Activated CD4-positive, CD25-positive, alpha-beta regulatory T cell treated with anti-CD3 and anti-CD28 coated beads, Interleukin-2, amount 50 U/mL, for 72 hours (primary cell): ENCODE data around the gene MISP3.

Source experiments
- DNase-seq: peaks from one replicate; pipeline ENCODE4 v3.0.0; 2021

MISP3 gene

DNA sequence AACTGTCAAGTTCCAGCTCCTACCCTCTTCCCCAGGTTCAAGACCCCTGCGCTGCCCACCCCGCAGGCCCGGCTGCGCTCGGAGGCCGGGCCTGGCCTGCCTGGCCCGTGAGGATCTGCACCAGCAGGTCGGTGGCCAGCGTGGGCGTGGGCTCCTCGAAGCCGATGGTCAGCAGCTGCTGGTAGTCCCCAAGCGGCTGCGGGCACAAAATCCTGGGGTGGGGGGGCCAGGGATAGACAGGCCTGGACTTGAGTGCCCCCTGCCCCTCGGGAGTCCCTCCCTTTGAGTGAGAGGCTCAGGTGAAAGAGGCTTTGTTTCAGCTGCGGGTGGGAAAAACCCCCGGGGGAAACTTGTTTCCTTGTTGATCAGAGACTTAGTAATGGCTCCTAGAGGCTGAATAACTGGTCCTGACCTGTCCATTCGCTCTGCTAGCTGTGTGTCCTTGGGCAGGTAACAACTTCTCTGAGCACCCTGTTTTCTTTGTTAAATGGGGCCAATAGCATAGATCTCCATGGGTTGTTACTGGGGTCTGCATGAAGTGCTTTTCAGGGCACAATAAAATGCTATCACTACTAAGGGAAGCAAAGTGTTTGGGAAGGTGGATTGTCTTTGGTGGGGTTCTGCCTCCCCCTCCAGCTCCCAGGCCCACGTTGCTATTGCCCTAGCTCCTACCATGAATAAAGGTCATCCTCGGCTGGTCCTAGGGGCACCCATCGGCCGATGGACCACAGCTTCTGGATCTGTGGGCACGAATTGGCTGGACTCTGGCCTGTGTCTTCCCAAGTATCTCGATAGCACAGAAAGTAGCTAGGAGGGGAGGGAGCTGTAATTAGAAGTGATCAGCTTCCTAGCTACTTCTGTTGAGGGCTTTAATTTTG is 9.4 kb downstream of the MISP3 start:
- no peak for DNase-seq

DNA sequence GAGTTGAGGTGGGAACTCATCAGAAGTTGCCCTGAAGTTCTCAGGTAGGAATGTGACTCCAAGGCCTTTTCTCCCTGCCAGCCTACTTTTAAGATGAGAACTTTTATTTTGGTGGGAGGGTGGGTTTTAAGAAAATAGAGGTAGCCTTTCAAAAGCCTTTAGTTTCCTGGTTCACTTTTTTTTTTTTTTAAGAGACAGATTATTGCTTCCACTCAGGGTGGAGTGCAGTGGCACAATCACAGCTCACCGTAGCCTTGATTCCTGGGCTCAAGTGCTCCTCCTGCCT is 10.0 kb downstream of the MISP3 start:
- DNase-seq, result no peak

DNA sequence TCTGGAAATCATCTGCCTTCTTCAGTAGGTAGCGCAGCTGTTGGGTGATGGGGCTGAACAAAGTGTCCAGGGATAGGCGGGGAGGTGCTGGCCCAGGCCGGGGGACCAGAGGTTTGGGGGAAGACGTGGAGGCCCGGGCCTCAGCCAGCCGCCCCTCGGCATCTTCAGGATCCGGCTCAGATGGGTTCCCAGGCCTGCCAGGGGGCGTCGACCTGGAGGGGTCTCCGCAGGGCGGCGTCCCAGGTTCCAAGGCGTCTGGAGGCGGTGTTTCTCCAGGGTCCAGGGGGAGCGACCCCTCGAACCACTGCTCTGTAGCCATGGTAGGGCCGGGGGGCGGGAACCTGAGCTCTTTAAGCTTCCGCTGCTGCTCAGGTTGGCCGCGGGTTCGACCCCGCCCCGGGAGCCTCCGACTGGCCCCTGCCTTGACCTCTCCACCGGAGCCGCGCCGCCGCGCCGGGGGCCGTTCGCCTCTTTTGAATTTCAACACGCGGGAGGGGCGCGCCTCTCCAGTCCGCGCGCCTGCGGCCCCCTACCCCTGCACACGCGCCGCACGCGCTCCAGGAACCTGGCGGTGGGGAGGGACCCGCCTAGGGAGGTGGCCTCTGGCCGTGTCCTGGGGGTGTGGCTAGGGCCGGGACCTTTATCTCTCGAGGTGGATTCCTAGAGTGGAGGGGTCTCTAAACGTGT is 12.9 kb downstream of the MISP3 start, which contains the start of gene C19orf67:
TSS of gene C19orf67 (minus strand) at position 475 of the 687 bp plus-strand sequence. CDS start at position 319, 156 bp downstream.
- DNase-seq, result no peak

DNA sequence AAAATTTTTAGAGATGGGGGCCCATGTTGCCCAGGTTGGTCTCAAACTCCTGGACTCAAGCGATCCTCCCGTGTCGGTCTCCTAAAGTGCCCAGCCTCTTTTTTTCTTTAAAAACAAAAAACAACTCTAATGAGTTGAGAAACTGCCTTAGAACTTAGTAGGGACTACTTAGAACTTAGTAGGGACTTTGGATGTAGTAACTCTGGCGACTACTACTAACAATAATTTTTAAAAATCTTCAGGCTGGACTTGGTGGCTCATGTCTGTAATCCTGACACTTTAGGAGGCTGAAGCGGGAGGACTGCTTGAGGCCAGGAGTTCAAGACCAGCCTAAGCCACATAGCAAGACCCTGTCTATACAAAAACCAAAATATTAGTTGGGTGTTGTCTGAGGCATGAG is 13.5 kb downstream of the MISP3 start:
- no peak for DNase-seq

DNA sequence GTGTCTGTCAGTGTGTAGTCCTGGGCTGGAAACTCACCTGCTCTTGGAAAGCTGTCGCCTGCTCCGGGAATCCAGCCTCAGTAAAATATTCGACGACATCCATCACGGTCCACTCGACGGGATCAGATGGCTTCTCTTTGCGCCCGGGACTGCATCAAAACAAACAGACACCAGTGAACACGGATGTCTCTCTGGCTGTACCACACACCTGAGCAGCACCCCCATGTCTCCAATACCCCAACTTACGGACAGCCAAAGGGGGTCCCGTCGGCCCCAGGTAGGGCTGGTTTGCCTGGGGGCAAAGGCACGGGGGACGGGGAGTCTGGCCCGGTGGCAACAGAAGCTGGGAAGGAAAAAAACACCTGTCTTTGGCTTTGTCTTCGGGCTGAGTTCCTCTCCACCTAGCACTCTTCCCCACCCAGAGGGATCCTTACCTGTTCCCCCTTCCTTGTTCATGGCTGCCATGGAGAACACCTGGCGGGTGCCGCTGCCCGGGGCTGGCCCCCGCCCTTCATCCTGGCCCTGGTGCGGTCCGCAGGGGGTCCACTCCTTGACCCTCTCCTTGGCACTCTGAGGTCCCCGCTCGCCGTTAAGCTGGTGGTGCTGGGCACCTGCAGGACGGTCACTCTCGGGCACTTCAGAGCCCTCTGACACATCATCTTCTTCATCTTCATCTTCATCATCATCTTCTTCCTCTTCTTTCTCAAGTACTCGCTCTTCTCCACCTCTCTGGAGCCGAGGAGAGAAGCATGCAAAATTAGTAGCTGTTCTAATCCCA is 16.2 kb downstream of the MISP3 start:
- DNase-seq, result no peak

DNA sequence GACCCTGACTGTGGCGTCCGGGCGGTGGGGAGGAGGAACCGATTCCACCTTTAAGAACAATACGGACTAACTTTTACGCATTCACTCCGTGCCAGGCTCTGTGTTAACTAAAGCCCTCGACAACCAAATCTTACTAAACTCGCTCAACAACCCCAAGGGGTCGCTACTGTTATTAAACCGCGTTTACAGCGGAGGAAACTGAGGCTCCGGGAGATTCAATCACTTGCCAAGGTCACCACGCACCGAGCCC is 16.8 kb downstream of the MISP3 start:
- DNase-seq, result no peak

DNA sequence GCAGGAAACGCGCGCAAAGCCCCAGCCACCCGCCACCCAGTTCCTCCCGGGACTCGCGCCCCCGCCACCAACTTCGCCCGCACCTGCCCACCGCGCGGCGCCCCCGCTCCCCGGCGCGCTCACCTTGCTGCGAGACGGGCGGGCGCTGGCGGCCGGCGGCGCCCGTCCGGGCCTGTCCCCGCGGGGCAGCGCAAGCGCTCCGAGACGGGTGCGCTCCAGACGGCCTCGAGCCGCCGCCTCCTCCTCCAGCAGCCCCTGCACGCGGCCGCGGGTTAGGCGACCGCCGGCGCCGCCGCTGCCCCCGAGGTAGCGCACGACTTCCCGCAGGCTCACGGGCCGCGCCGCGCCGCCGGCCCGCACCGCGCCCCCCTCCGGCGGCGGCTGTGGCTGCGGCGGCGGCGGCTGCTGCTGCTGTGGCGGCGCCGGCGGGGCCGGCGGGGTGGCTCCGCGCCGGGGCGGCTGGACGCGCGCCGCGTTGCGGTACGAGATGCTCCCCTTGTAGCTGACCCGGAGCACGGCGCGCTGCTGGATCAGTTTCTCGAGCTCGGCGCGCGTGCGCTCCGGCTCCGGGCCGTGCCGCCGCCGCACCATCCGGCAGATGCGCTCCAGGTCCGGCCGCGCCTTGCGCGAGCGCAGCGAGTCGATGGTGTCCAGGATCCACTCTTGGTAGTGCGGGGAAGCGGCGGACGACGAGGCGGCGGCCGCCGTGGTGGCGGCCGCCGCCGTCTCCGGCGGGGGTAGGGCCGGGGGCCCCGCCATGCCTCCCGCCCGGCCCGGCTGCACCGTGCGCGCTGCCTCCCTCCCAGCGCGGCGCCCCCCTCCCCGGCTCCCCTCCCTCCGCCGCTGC is 17.3 kb downstream of the MISP3 start:
- peak; percentile 59 for DNase-seq

DNA sequence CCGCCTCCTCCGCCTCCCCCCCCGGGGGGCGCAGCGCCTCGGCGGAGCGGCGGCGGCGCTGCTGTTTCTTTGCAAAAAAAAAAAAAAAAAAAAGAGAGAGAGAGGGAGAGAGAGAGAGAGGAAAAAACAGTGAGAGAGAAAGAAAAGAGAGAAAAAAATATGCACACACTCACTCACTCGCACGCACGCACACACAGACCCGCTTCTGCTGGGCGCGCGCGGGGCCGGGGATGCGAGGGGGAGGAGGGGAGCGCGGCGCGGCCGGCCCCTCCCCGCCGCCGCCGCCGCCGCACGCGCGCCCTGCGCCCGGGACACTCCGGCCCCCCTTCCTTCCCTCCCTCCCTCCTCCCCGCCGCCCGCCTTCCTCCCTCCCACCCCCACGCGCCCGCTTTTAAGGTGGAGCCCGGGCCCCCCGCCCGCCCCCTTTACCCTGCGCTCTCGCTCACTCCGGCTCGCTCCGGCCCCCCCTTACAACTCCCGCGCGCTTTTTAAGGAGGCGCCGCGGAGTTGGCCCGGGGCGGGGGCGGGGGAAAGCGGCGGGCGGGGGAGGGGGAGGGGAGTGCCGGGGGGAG is 18.0 kb downstream of the MISP3 start, which contains the start of gene SAMD1:
TSS of gene SAMD1 (minus strand) at position 243 of the 572 bp plus-strand sequence.
- peak; percentile 64 for DNase-seq

DNA sequence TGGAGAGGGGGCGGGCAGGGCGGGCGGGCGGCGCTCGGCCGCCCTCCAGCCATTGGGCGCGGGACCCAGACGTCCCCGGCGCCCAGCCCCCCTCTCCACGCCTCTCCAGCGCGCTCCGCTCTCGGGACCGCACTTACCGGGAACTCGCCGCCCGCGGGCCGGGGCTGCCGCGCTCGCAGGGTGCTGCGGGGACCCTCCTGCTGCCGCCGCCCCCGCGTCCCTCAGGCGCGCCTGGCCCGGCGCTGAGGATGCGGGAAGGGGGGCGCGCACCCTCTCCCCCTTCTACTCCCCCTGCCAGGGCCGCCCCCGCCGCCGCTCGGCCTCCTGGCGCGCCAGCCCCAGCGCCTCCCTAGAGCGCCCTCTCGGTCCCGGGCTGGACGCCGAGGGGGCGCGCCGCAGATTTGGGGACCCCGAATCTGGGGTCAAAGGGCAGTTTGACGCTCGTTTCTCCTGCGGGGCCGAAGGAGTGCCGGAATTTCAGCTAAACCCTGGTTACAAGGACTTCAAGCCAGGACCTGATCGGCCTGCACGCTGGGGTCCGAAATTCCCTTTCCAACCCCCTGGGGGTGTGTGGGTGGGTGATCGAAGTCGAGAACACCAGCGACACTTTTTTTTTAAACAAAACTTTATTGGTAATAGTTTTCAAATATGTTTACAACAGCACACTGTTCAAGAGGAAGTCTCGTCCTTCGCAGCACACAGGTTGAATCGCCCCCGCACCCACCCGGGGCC is 18.7 kb downstream of the MISP3 start:
- peak; percentile 67 for DNase-seq

DNA sequence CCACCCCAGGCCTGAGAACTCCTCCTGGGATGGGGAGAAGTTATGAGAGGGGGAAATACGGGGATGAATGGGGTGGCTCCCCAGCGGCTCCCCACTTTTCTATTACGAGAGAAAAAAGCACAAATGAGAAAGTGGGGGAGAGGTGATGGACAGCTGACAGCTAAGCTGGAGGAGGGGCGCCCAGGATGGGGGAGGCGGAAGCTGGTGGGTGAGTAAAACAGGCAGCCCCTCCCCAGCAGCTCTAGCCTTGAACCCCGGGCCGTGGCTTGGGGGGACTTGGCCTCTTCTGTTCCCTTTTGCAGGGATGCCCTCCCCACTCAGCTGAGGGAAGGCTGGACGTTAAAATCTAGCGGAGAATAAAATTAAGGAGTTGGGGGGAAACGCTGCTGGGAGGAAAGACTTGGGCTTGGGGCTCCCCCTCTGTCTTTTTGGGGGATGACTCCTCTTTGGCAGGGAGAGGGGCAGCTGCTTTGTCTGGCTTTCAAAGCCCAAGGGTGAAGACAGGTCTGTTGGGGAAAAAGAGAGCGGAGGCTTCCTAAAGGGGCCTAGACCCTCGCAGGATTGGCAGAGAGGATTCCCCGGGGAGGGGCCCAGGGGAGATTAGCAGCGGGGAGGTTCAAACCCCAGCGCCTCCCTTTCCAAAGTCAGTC is 19.4 kb downstream of the MISP3 start:
- DNase-seq, result peak; percentile 45

DNA sequence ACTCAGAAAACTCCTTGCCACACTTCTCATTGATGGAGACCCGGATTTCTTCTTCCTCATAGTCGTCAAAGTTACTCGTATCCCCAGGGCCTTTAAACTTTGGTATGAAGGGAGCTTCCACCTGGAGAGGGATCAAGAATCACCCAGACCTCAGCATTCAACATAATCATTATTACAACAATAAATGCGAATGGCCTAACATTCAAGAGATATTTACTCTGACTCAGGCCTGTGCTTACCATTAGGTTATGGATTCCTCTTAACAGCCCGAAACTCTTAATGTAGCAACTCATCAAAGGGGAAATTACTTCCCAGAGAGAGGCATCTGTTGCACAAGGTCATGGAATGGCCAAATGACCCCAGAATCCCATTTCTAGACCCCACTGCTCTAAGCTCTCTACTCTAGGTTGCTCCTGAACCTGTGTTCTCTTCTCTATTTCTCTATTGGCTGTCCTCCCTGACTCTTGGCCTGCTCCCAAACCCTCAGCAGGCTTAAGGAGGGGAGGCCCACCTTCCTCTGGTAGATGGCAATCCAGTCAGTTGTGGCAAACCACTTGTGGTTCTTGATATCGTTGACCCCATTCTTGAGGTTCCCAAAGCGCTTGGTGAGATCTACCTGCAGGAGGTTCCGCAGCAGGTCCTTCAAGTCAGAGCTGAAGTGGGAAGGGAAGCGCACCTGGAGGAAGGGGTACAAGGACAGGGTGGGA is 20.7 kb downstream of the MISP3 start:
- DNase-seq, result no peak

DNA sequence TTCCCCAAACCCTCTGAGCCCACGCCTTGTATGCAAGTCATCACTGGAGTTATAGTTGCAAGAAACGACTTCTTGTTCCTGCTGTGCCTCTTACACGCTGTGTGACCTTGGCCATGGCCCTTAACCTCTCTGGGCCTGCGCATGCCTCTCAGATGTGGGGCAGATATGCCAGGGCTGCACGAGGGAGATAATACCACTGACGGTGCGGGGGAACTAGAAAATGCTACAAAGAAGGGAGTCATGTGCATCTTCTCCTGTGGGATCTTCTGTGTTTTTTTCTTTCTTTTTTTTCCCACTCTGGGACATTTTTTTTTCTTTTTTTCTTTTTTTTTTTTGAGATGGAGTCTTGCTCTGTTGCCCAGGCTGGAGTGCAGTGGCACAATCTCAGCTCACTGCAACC is 22.3 kb downstream of the MISP3 start:
- DNase-seq, result no peak

DNA sequence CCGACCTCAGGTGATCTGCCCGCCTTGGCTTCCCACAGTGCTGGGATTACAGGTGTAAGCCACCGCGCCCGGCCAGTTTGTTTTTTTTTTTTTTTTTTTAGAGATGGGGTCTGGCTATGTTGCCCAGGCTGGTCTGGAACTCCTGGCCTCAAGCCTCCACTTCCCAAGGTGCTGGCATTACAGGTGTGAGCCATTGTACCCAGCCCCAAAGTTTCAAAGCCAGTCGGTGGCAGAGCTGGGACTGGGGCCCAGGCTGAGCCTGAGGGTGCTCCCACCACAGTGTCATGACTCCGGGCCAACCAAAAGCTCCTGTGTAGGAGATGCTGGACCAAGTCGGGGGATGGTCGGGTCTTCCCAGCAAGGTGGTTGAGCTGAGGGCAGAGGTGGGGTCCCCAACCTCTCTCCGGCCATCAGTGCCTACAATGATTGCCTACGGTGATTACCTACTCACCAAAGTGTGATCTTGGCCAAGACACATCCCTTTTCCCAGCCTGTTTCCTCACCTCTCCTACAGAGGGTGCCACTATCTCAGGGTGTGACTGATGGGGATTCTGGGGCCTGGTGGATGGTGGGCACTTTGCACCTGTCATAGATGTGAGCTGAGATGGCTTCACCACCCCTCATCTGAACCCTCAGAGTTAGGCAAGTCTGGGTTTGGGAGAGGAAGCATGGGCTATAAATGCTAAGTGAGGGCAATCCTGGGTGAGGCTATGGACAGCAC is 23.8 kb downstream of the MISP3 start:
- no peak for DNase-seq

DNA sequence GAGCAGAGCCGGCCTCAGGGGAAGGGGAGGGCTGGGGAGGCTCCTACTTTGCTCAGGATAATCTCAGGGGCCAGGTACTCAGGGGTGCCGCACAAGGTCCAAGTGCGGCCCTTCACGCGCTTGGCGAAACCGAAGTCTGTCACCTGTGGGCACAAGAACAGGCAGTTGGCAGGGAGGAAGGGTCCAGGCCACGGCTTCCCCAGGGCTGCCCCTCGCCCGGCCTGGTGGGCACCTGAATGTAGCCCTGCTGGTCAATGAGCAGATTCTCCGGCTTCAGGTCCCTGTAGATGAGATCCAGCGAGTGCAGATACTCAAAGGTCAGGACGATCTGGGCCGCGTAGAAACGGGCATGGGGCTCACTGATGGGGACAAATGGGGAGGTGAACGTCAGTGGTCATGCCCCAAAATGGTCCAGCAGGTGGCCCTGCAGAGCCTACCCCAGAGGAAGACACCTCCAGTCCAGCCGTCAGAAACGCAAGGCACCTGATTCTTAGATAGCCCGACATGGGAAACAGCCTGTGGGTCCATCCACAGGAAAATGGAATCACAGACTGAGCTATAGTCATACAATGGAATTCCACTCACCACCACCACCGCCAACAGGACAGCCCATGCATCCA is 25.1 kb downstream of the MISP3 start:
- no peak for DNase-seq

DNA sequence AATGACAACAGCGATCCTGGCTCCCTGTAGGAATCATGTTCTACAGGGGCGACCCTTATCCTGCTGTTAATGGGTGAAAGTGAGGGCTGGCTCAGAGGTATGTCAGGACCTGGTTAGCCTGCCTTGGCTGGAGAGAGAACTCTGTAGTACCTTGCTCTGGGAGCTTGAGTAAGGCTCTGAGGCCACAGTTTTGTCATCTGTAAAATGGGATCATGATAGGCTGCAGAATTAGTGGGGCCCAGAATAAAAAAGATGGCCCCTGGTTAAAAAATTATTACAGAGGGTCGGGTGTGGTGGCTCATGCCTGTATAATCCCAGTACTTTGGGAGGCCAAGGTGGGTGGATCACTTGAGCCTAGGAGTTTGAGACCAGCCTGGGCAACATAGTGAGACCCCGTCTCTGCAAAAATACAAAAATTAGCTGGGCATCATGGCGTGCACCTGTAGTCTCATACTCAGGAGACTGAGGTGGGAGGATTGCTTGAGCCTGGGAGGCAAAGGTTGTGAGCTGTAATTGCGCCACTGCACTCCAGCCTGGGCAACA is 28.5 kb downstream of the MISP3 start:
- DNase-seq, result no peak

DNA sequence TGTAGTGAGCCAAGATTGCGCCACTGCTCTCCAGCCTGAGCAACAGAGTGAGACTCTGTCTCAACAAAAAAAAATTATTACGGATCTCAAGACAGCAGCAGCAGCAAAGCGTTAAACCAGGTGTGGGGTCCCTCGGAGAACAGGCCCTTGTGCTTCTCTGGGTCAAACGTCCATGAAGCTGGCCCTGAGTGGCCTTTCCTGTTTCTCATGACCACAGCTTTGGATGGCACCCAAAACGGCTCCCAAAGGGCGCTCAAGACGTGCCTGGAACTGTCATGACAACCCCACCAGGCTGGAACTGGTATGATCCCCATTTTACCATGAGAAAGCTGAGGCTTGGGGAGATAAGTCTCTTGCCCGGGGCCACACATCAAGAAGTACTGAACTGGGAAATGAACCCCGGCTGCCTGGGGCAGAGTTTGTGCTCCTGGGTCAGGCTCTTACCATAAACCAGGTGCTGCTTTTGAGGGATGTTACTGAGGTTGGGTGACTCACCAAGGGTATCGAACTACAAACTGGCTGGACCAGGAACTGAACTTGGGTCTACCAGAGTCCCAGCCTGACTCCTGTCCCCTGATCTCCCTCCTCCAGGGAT is 29.6 kb downstream of the MISP3 start:
- DNase-seq, result no peak

DNA sequence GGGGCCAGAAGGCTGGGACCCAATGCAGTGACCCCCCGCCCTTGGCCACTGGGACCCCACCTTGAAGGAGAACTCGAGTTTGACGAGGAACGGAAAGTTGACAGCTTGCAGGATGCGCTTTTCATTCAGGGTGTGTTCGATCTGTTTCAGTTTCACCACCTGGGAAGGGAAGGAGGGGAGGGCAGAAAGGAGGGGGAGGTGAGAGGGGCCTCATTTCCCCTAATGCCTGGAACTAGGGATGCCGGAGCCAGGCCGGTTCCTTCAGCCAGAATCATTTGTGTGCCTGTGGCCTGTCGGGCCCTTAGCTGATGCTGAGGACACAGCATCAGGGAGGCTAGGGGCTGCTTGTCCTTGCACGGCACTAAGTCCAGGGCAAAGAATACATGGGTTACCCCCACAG is 30.2 kb downstream of the MISP3 start:
- no peak for DNase-seq

DNA sequence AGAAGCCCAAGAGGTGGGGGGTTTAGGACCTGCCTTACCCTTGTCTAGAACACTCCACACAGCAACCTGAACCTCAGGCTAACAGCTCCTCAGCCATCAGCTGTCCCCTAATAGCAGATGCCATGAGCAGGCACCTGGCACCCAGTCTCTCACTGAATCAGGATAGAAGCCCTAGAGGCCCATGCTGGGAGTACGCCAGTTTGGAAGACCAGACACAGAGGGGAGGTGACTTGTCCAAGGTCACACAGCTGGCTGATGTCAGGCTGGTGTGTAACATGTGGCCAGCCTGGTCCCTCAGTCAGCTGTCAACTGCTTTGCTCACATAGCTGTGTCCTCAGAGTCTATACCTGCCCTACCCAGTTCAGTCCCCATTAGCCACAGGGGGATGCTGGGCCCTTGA is 30.7 kb downstream of the MISP3 start:
- DNase-seq, result no peak

DNA sequence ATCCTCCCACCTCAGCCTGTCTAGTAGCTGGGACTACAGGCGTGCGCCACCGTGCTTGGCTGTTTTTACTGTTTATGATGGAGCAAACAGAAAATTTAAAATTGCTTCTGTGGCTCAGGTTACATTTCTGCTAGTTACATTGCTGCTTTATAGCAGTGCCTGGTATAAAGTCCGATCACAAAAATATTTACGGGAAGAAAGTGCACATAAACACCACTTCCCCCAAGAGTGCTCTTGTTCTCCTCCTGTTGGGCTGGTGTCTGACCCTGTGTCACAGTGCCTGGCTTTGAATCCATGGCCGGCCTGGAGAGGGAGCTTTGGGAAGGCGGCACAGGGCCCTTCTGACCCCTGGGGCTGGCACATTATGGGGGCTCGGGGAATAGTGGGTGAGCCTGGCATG is 33.1 kb downstream of the MISP3 start:
- no peak for DNase-seq
